Osteocyte (in vitro differentiated cells): ENCODE results near the gene ZNF275. TPM values are rescaled to one million over a fixed set of nuclear protein-coding genes. Genes with fewer than 3 reads are reported as not detected.

Experiments
- DNase-seq: peaks from one replicate; pipeline ENCODE4 v3.0.0; 2021; ENCODE audit warnings: mixed read lengths; ENCODE audit not compliant: unreplicated experiment; ENCODE audit errors: extremely low spot score
- H3K27ac Mint-ChIP-seq: one replicate; pipeline ENCODE4 v1.8.0; 2021; ENCODE audit warnings: mild to moderate bottlenecking, mixed read lengths; ENCODE audit not compliant: unreplicated experiment
- H3K27me3 Mint-ChIP-seq: one replicate; pipeline ENCODE4 v1.8.0; 2021; ENCODE audit warnings: mixed read lengths; ENCODE audit not compliant: unreplicated experiment
- H3K36me3 Mint-ChIP-seq: one replicate; pipeline ENCODE4 v1.8.0; 2021; ENCODE audit warnings: mixed read lengths; ENCODE audit not compliant: unreplicated experiment
- H3K4me1 Mint-ChIP-seq: one replicate; pipeline ENCODE4 v1.8.0; 2021; ENCODE audit warnings: mixed read lengths; ENCODE audit not compliant: unreplicated experiment
- H3K4me3 Mint-ChIP-seq: one replicate; pipeline ENCODE4 v1.8.0; 2021; ENCODE audit warnings: mild to moderate bottlenecking, moderate library complexity, mixed read lengths; ENCODE audit not compliant: unreplicated experiment
- H3K9me3 Mint-ChIP-seq: one replicate; pipeline ENCODE4 v1.8.0; 2021; ENCODE audit warnings: mixed read lengths; ENCODE audit not compliant: unreplicated experiment
- CTCF ChIP-seq: fragments of 200-600 bp; sonication (generic); IDR thresholded peaks from 2 replicates; pipeline ENCODE4 v1.5.0; 2021; ENCODE audit warnings: antibody characterized with exemption, mild to moderate bottlenecking, moderate library complexity
- total RNA-seq: library from RNA; stranded (reverse); gene quantifications from 2 replicates; pipeline ENCODE4 v1.2.1, GENCODE V29; 2021

ZNF275 gene
- total RNA-seq, 1 donor from 2014 or later = 14.6 TPM

GRCh38 chrX:153342762-153343558 lies 9.0 kb downstream of the ZNF275 start:
- no peak overlapping the region for H3K27ac Mint-ChIP-seq
- H3K4me1 Mint-ChIP-seq = peaks cover 8% of the 10 kb centered on the region
- no peaks in the 10 kb centered on the region for H3K27me3 Mint-ChIP-seq
- H3K4me3 Mint-ChIP-seq = no peak overlapping the region
- peaks cover 38% of the 10 kb centered on the region for H3K36me3 Mint-ChIP-seq
- TF ChIP-seq CTCF = no peak
- H3K9me3 Mint-ChIP-seq = peaks cover 16% of the 10 kb centered on the region
- peak; percentile 56 for DNase-seq

GRCh38 chrX:153343674-153344073 lies 9.7 kb downstream of the ZNF275 start:
- TF ChIP-seq CTCF = no peak
- peaks cover 38% of the 10 kb centered on the region for H3K36me3 Mint-ChIP-seq
- H3K9me3 Mint-ChIP-seq = peaks cover 16% of the 10 kb centered on the region
- H3K4me1 Mint-ChIP-seq = peaks cover 8% of the 10 kb centered on the region
- no peak overlapping the region for H3K4me3 Mint-ChIP-seq
- DNase-seq = peak; percentile 56
- H3K27ac Mint-ChIP-seq = no peak overlapping the region
- no peaks in the 10 kb centered on the region for H3K27me3 Mint-ChIP-seq

- H3K27me3 Mint-ChIP-seq = no peaks in the 10 kb centered on the region
- no peaks in the 10 kb centered on the region for H3K9me3 Mint-ChIP-seq
- no peak overlapping the region for H3K27ac Mint-ChIP-seq
Observed at GRCh38 chrX:153347530-153347929, 13.6 kb downstream of the ZNF275 start.

GRCh38 chrX:153348421-153348820 lies 14.5 kb downstream of the ZNF275 start:
- Mint-ChIP-seq H3K9me3 (no peaks in the 10 kb centered on the region), H3K36me3 (peaks cover 25% of the 10 kb centered on the region), H3K4me3 (no peak overlapping the region), H3K27me3 (no peaks in the 10 kb centered on the region), H3K4me1 (no peaks in the 10 kb centered on the region), H3K27ac (no peak overlapping the region)
- no peak for TF ChIP-seq CTCF
- DNase-seq = no peak

More at GRCh38 chrX:153347530-153347929, 13.6 kb downstream of the ZNF275 start:
- DNase-seq = no peak
- H3K4me3 Mint-ChIP-seq = no peak overlapping the region
- H3K4me1 Mint-ChIP-seq = no peaks in the 10 kb centered on the region
- peaks cover 26% of the 10 kb centered on the region for H3K36me3 Mint-ChIP-seq
- no peak for TF ChIP-seq CTCF

- Mint-ChIP-seq H3K4me1 (no peaks in the 10 kb centered on the region), H3K27me3 (no peaks in the 10 kb centered on the region), H3K4me3 (no peak overlapping the region), H3K27ac (no peak overlapping the region), H3K36me3 (peaks cover 22% of the 10 kb centered on the region), H3K9me3 (no peaks in the 10 kb centered on the region)
- no peak for TF ChIP-seq CTCF
- DNase-seq = no peak
Observed at GRCh38 chrX:153349952-153350351, 16.0 kb downstream of the ZNF275 start.
